ENCODE data around the gene MYH6. TPM values are rescaled to one million over a fixed set of nuclear protein-coding genes. Genes with fewer than 3 reads are reported as not detected.

The MYH6 gene
- total RNA-seq, 1 donor from 2014 or later = 0.62 TPM

DNA sequence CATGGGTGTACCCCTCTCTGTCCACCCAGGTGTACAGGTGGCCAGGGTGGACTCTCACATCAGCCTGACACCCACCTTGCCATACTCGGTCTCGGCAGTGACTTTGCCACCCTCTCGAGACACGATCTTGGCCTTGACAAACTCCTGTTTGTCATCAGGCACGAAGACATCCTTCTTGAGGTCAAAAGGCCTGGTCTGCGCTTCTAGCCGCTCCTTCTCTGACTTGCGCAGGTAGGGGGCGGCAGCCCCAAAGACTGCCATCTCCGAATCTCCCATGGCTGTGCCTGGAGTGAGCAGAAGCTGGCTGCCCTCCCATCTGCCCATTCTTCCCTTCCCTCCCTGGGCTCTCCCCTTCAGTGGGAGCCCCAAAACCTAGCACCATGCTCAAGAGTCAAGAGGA lies 25.4 kb upstream of the MYH6 start:
- H3K9me3 ChIP-seq = no peaks in the 10 kb centered on the region
- H3K27me3 ChIP-seq (ENCODE audit: low read depth) = no peaks in the 10 kb centered on the region
- no peak overlapping the region for H3K4me3 ChIP-seq
- TF ChIP-seq, protein P1, sequence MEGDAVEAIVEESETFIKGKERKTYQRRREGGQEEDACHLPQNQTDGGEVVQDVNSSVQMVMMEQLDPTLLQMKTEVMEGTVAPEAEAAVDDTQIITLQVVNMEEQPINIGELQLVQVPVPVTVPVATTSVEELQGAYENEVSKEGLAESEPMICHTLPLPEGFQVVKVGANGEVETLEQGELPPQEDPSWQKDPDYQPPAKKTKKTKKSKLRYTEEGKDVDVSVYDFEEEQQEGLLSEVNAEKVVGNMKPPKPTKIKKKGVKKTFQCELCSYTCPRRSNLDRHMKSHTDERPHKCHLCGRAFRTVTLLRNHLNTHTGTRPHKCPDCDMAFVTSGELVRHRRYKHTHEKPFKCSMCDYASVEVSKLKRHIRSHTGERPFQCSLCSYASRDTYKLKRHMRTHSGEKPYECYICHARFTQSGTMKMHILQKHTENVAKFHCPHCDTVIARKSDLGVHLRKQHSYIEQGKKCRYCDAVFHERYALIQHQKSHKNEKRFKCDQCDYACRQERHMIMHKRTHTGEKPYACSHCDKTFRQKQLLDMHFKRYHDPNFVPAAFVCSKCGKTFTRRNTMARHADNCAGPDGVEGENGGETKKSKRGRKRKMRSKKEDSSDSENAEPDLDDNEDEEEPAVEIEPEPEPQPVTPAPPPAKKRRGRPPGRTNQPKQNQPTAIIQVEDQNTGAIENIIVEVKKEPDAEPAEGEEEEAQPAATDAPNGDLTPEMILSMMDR (IDR thresholded peaks at IDR 0.05) = no peak
- DNase-seq (no peak), ATAC-seq (no peak)
- H3K4me1 ChIP-seq = no peaks in the 10 kb centered on the region
- intact Hi-C loops (cut with DNase I) = no loop called here
- H3K36me3 ChIP-seq = no peaks in the 10 kb centered on the region
- no peak overlapping the region for H3K27ac ChIP-seq

DNA sequence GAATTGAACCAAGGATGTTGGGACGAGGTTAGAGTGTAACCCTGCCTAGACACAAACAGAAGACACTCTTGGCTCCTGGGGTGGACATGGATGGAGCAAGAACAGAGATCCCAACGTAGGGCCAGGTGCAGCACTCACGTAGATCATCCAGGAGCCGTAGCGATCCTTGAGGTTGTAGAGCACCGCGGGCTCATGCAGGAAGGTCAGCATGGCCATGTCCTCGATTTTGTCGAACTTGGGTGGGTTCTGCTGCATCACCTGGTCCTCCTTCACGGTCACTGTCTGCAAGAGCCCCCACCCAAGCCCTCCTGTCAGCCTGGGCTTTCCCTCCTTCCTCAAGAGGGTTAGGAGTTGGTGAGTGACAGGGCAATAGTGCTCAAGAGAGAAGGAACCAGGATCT lies 24.9 kb upstream of the MYH6 start:
- Histone ChIP-seq H3K27me3 (ENCODE audit: low read depth) (no peaks in the 10 kb centered on the region), H3K9me3 (no peaks in the 10 kb centered on the region), H3K36me3 (no peaks in the 10 kb centered on the region), H3K27ac (no peak overlapping the region), H3K4me3 (no peak overlapping the region), H3K4me1 (no peaks in the 10 kb centered on the region)
- ATAC-seq = no peak
- TF ChIP-seq, protein P1 (IDR thresholded peaks at IDR 0.05) = no peak
- intact Hi-C loops (cut with DNase I) = no loop called here
- no peak for DNase-seq

DNA sequence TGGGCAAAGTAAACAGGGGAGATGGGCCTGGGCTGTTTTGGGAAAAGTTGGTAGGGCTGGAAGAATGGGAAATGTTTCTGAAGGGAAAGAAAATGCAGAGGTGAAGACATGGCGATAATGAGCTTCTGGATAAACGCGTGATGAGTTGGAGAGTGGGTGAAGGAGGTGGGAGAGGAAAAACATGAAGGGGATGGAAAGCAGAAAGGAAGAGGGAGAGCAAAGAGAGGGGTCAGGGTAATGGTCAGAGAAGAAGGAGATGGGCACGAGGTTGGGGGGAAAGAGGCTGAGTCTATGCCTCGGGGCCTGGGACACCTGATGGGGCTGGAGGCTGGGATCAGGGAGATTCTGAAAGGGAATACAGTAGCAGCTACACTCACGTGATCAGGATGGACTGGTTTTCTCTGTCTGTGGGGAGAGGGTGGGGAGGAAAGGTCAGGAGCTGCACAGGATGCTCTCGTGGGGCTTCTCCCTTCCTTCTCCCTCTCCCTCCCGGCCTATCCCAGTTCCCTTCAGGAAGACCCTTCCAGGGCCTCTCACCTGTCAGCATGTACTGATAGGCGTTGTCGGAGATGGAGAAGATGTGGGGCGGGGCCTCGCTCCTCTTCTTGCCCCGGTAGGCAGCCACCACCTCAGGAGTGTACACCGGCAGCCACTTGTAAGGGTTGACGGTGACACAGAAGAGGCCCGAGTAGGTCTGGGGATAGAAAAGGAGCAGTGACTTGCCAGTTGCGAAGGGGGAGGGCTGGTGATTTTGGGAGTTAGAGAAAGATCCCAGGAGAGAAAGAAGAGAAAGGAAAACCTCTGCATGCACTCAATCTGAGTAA lies 24.2 kb upstream of the MYH6 start:
- Histone ChIP-seq H3K9me3 (no peaks in the 10 kb centered on the region), H3K4me3 (no peak overlapping the region), H3K27ac (no peak overlapping the region), H3K36me3 (no peaks in the 10 kb centered on the region), H3K4me1 (no peaks in the 10 kb centered on the region), H3K27me3 (ENCODE audit: low read depth) (no peaks in the 10 kb centered on the region)
- TF ChIP-seq, protein P1 (IDR thresholded peaks at IDR 0.05) = no peak
- ATAC-seq (no peak), DNase-seq (no peak)
- intact Hi-C loops (cut with DNase I) = no loop called here

DNA sequence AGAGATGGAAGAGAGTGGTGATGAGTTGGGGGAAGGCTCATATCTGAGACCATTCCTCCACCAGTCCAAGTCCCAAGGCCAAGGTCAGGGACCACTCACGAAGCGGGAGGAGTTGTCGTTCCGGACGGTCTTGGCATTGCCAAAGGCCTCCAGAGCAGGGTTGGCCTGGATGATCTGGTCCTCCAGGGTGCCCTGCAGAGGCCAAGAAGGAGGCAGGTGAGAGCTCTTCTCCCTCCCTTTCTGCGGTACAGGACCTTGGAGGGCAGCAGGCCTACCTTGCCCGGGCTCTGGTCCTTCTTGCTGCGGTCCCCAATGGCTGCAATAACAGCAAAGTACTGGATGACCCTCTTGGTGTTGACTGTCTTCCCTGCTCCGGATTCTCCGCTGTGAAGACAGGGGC lies 23.4 kb upstream of the MYH6 start:
- no peak for ATAC-seq
- Histone ChIP-seq H3K27me3 (ENCODE audit: low read depth) (no peaks in the 10 kb centered on the region), H3K4me3 (no peak overlapping the region), H3K36me3 (no peaks in the 10 kb centered on the region), H3K27ac (no peak overlapping the region), H3K4me1 (no peaks in the 10 kb centered on the region), H3K9me3 (no peaks in the 10 kb centered on the region)
- no peak for DNase-seq
- intact Hi-C loops (cut with DNase I) = no loop called here
- TF ChIP-seq, protein P1 (IDR thresholded peaks at IDR 0.05) = no peak

DNA sequence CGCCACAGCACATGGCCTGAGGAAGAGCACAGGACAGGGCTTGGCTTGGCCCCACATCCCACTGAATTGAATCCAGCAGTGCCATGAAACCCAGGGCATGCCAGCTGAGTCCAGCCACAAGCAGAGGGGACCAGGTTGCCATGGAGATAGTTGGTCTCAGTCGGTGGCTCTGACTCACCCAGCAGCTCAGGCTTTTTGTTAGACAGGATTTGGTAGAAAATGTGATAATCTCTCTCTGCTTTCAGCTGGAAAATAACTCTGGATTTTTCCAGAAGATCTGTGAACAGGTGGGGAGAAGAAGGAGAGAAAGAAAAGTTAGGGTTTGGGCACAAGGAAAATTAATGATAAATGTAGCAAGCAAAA lies 22.6 kb upstream of the MYH6 start:
- ATAC-seq (no peak), DNase-seq (no peak)

More for the DNA sequence above, 22.6 kb upstream of the MYH6 start:
- no peaks in the 10 kb centered on the region for H3K27me3 ChIP-seq (ENCODE audit: low read depth)
- TF ChIP-seq, protein P1 (IDR thresholded peaks at IDR 0.05) = no peak
- H3K36me3 ChIP-seq = no peaks in the 10 kb centered on the region
- intact Hi-C loops (cut with DNase I) = no loop called here
- no peaks in the 10 kb centered on the region for H3K9me3 ChIP-seq
- no peak overlapping the region for H3K27ac ChIP-seq
- H3K4me3 ChIP-seq = no peak overlapping the region
- no peaks in the 10 kb centered on the region for H3K4me1 ChIP-seq

All from lower lobe of right lung (tissue), 2 donors.